HFFc6 (cell line): ENCODE results near the gene SERP2. TPM values are rescaled to one million over a fixed set of nuclear protein-coding genes. Genes with fewer than 3 reads are reported as not detected.

Experiments
- DNase-seq: peaks from one replicate; pipeline ENCODE4 v3.0.0-alpha.2; 2018
- H3K27ac Mint-ChIP-seq: 2 replicates; pipeline ENCODE4 v1.8.0; 2020; ENCODE audit warnings: mild to moderate bottlenecking, mixed read lengths
- H3K27me3 Mint-ChIP-seq: 2 replicates; pipeline ENCODE4 v1.8.0; 2021; ENCODE audit warnings: mild to moderate bottlenecking, moderate library complexity, mixed read lengths; ENCODE audit not compliant: insufficient read depth
- H3K36me3 Mint-ChIP-seq: 2 replicates; pipeline ENCODE4 v1.8.0; 2021; ENCODE audit warnings: low read depth, mixed read lengths
- H3K4me1 Mint-ChIP-seq: 2 replicates; pipeline ENCODE4 v1.8.0; 2020; ENCODE audit warnings: low read depth, mixed read lengths
- H3K4me3 Mint-ChIP-seq: 2 replicates; pipeline ENCODE4 v1.8.0; 2020; ENCODE audit warnings: mild to moderate bottlenecking, moderate library complexity, mixed read lengths
- H3K9me3 Mint-ChIP-seq: 2 replicates; pipeline ENCODE4 v1.8.0; 2020; ENCODE audit warnings: mild to moderate bottlenecking, mixed read lengths
- total RNA-seq, 6 experiments: library from RNA; stranded (reverse); fragmentation: NEBNext Ultra II Directional; extraction: Animal tissue kit (Norgen Biotek cat#: 25700); gene quantifications; 2 replicates in 1 of 6; 3 replicates in 5 of 6; pipeline ENCODE4 v1.2.3, GENCODE V29; 2021
- TF ChIP-seq, protein P1 (sequence below): fragments of 200-600 bp; sonication (generic); IDR thresholded peaks from 2 replicates; pipeline ENCODE4 v1.5.0; 2021; ENCODE audit warnings: antibody characterized with exemption, mild to moderate bottlenecking

SERP2 gene
- total RNA-seq, 6 experiments from 2014 or later = 1.4 to 2.5 (median 2.1) TPM

DNA sequence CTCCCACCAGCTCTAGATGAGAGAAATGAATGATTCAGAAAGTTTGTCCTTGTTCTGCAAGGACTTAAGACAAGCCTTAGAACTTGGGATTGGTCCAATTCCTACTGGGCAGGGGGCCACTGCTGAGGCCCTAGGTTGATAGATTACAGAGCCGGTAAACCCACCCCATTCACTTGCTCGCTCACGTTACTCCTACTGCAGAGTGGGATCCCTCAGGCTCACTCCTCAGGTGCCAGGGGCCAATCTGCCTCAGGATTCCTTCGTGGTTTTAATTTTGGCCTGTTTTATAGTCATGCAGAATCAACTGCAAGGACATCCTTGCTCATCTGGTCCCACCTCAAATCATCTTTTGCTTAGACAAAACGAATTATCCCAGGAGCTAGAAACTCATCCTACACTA is 59.0 kb downstream of the SERP2 start:
- peaks cover 26% of the 10 kb centered on the region for H3K4me1 Mint-ChIP-seq
- TF ChIP-seq, protein P1, sequence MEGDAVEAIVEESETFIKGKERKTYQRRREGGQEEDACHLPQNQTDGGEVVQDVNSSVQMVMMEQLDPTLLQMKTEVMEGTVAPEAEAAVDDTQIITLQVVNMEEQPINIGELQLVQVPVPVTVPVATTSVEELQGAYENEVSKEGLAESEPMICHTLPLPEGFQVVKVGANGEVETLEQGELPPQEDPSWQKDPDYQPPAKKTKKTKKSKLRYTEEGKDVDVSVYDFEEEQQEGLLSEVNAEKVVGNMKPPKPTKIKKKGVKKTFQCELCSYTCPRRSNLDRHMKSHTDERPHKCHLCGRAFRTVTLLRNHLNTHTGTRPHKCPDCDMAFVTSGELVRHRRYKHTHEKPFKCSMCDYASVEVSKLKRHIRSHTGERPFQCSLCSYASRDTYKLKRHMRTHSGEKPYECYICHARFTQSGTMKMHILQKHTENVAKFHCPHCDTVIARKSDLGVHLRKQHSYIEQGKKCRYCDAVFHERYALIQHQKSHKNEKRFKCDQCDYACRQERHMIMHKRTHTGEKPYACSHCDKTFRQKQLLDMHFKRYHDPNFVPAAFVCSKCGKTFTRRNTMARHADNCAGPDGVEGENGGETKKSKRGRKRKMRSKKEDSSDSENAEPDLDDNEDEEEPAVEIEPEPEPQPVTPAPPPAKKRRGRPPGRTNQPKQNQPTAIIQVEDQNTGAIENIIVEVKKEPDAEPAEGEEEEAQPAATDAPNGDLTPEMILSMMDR = no peak
- DNase-seq = no peak
- H3K27ac Mint-ChIP-seq = no peak overlapping the region
- peaks cover 14% of the 10 kb centered on the region for H3K27me3 Mint-ChIP-seq
- H3K36me3 Mint-ChIP-seq = peaks cover 32% of the 10 kb centered on the region
- H3K9me3 Mint-ChIP-seq = no peaks in the 10 kb centered on the region
- H3K4me3 Mint-ChIP-seq = no peak overlapping the region

DNA sequence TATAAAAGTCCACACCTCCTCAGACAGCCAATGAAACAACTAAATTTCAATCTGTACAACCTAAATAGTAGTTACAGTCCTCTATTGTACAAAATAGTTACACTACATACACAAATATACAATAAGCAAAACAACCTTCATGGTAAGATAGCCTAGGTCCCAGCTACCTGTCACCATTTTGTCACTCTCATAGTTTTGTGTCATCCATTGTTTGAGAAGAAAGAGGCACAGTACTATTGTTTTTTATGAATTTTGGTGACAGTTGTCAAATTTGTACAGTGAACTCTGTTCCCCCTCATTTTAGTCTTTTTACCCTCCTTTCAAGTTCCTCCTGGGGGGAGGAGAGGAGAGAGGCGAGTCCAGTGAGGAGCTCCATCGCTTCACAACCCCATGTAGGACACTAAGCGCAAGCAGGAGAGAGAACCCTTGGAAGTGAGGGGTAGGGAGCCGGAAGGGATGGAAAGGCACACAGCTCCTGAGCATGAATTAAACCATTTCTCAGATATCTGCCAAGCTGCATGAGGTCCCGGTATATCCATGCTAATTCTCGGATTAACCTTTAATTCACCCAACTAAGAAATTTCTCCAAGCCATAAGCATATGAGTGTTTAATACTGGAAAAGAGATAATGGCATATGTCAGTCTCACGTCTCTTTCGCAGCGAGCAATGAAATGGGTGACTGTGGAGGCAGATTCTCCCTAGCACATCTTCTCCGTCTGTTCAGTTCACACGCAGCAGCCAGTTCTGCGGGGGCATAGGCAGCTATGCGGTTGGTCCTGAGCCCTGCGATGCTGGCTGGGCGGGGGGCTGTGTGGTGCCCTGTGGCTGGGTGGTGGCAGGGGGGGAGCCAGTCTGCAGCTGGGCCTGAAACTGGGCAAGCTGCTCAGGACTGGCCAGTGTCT is 60.5 kb downstream of the SERP2 start:
- Mint-ChIP-seq H3K4me1 (peaks cover 34% of the 10 kb centered on the region), H3K4me3 (peak overlapping the region; percentile 90; the same call in 1 of the 2 replicates), H3K27ac (peak overlapping the region; percentile 88), H3K36me3 (peaks cover 26% of the 10 kb centered on the region), H3K9me3 (no peaks in the 10 kb centered on the region), H3K27me3 (peaks cover 7% of the 10 kb centered on the region; the same call in 1 of the 2 replicates)
- DNase-seq = no peak
- TF ChIP-seq, protein P1 = no peak

DNA sequence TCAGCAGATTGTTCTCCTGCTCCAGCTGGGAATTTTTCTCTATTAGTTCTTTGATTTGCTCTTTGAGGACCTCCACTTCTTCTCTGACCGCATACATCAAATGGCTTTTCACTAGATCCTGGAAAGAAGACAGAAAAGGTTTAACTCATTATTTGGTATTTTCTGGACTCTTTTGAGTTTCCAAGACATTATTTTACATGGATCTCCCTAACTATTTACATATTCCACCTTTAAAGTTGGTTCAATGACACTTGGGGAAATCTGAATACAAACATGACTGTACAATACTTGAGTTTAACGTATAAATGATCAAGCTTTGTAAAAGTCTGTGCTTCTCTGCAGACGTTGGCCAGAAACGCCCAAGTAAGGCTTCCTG is 61.1 kb downstream of the SERP2 start:
- Mint-ChIP-seq H3K36me3 (peaks cover 26% of the 10 kb centered on the region), H3K9me3 (no peaks in the 10 kb centered on the region), H3K27ac (peak overlapping the region; percentile 88), H3K27me3 (peaks cover 7% of the 10 kb centered on the region; the same call in 1 of the 2 replicates), H3K4me3 (peak overlapping the region; percentile 90), H3K4me1 (peaks cover 34% of the 10 kb centered on the region)
- no peak for DNase-seq
- TF ChIP-seq, protein P1 = no peak

DNA sequence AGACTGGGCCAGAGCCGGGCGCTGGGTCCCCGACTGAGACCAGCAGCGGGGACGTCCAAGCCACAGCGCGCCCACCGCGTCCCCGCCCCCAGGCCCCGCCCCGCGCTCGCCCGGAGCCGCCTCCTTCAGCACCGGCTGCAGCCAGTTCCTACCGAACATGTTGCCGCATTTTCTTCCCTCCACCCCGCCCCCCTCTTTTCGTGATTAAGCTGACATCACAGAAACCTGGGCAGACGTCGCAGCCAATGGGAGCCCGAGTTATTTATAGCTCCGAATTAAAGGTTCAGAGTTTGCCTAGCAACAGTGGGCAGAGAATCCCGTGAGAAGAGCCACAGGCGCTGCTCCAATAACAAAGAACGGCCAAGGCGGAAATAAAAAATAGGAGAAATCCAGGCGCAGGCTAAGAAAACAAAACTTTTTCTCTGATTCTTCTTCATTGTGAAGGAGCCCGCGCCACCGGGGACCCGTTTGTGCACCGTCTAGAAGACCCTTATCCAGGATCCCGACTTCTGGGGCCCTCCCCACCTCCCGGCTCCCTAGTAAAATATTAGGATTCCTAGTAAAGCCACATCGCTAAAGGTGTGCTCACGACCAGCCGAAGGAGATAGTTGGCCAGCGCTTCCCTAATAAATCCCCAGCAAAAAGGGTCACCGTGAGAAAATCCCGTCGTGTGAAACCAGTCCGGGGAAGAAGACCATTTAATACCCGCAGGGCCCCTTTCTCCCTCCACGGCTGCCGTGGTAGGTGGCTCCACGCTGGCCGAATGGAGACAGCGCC is 61.7 kb downstream of the SERP2 start:
- Mint-ChIP-seq H3K27ac (peak overlapping the region; percentile 88), H3K9me3 (no peaks in the 10 kb centered on the region), H3K36me3 (peaks cover 26% of the 10 kb centered on the region), H3K4me3 (peak overlapping the region; percentile 90), H3K27me3 (peaks cover 7% of the 10 kb centered on the region; the same call in 1 of the 2 replicates), H3K4me1 (peaks cover 34% of the 10 kb centered on the region)
- TF ChIP-seq, protein P1 = no peak
- DNase-seq = peak; percentile 97

DNA sequence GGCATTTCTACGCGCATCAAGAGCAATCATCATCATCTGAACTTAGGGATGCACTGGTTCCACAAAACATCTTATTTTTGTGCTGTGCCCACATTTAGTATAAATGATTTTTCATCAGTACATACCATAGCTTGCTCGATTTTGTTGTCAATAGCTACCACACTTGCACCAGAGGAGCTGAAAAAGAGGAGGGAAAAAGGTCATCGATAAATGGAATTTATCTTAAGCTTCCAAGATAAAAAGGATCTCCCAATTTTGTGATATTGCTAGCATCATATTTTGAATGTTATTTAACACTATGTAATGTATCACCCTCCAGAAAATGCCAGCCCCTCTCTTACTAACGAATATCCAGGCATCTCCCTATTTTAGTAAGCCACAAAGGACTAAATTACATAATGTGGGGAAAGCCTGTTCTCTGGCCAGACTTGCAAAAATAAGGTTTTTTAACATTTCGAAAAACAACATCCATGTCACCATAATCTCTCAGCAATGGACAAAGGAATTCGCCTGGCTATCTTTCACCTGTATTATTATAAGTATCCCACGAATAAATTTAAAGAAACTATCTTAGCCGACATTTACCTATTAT is 62.4 kb downstream of the SERP2 start:
- H3K27me3 Mint-ChIP-seq = peaks cover 7% of the 10 kb centered on the region; the same call in 1 of the 2 replicates
- no peak for DNase-seq
- no peaks in the 10 kb centered on the region for H3K9me3 Mint-ChIP-seq
- peaks cover 34% of the 10 kb centered on the region for H3K4me1 Mint-ChIP-seq
- peaks cover 26% of the 10 kb centered on the region for H3K36me3 Mint-ChIP-seq
- peak overlapping the region; percentile 90 for H3K4me3 Mint-ChIP-seq
- TF ChIP-seq, protein P1 = no peak
- peak overlapping the region; percentile 88 for H3K27ac Mint-ChIP-seq
